HG02588 (cell line): Measurements from ENCODE around the gene BAG1.
A peak's percentile ranks its signal among the peaks of the same experiment; 100 is the strongest.

ENCODE experiments used
- ATAC-seq: cut with Tn5 transposase; IDR thresholded peaks from one replicate; pipeline ENCODE4 v1.9.1; 2021; ENCODE audit warnings: mild to moderate bottlenecking, moderate library complexity; ENCODE audit not compliant: unreplicated experiment

The BAG1 gene

DNA sequence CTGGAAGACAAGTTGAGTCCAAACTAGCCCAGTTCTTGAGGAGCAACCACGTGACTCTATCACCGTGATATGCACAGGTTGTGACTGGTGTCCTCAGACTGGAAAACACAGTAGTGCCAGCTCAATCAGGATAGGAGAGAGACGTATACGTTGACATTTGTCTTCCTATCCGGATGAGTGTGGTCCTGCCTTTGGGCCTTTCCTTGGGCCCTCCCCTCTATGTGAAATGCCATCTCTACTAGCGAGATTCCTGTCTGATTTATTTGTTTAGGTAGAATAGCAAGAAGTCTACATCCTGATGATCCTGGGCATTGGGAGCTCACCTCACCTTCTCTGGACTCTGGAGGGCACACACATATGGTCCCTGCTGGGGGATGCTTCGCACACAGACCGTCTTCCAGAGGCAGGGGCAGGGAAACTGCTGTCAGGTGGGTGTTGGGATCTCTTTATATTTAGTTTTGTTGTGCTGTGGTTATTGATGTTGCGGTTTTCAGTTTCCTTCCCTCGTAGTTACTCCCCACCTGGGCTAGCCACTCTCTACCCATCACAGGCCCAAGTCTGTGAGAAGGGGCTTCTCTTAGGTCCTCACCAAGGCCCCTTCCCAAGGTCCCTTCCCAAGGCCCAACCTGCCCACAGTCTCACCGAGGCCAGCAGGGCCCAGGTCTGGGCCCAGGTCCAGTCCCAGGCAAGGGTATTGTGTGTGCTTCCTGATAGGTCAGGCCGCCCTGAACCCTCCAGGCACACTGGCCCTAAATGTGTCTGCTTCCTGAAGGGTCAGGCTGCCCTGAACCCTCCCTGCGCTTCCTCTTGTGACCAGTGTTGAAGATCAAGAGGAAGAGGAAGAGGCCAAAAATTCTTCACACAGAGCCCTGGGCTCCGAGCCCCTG lies 43.6 kb downstream of the BAG1 start:
- no peak for ATAC-seq

DNA sequence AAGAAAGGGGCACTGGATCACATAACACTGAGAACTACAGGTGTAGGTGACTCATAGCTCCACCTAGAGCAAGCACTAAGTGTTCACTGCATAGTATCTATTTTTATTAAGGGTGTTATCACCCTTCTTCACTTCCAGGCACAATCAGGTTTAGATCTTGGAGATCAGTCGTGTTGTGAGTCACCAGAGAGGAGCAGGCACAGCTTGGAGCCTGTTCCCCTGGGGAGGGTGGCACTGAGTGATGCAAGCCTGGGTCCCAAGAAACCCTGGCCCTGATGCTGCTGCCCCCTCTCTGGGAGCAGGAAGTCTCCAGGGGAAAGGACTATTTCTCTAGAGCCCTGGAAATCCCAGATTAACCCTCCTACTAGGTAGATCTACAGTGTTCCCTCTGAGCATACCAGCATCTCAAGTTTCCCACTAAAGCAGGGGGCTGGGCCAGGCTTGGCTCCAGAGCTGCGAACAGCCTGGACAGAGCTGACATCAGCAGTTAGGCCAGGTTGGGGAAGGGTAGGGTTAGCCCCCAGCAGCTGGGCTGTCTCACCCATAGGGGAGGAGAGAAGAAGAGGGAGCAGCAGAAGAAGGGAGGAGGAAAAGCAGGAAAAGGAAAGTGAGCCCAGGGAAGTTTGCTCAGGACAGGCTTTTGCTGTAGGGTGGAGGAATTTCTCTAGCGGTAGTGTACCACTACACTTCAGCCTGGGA lies 52.7 kb downstream of the BAG1 start:
- no peak for ATAC-seq

DNA sequence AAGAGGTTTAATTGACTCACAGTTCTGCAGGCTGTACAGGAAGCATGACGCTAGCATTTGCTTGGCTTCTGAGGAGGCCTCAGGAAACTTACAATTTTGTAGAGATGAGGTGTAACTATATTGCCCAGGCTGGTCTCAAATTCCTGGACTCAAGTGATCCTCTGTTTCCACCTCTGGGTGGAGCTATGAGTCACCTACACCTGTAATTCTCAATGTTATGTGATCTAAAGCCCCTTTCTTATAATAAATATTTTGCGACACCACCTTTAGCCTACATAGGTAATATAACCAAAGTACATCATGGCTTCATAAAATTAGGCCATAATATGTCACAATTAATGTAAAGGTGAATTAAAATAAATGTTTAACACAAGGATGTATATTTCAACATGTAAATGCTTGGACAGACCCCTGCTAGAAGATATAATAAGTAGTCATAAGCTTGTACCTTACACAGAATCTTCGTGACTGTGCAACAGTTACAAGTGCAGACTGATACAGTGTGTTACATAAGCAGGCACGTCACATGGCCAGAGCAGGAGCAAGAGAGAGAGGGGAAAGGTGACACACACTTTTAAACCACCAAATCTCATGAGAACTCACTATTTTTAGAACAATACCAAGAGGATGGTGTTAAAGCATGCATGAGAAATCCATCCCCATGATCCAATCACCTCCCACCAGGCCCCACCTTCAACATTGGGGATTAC lies 54.3 kb downstream of the BAG1 start:
- ATAC-seq = no peak

DNA sequence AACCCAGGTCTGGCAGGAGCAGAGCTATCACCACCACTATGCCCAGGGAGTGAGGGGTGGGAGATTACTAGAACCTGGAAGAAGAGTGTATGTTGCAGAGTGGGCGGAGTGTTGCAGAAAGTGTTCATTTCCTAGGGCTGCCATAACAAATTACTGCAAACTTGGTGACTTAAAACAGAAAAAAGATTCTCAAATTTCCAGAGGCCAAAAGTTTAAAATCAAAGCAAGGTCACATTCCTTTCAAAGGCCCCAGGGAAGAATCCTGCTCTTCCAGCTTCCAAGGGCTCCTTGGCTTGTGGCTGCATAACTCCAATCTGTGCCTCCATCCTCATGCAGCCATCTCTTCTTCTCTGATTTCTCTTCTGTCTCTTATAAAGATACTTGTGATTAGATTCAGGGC lies 55.1 kb downstream of the BAG1 start:
- no peak for ATAC-seq

DNA sequence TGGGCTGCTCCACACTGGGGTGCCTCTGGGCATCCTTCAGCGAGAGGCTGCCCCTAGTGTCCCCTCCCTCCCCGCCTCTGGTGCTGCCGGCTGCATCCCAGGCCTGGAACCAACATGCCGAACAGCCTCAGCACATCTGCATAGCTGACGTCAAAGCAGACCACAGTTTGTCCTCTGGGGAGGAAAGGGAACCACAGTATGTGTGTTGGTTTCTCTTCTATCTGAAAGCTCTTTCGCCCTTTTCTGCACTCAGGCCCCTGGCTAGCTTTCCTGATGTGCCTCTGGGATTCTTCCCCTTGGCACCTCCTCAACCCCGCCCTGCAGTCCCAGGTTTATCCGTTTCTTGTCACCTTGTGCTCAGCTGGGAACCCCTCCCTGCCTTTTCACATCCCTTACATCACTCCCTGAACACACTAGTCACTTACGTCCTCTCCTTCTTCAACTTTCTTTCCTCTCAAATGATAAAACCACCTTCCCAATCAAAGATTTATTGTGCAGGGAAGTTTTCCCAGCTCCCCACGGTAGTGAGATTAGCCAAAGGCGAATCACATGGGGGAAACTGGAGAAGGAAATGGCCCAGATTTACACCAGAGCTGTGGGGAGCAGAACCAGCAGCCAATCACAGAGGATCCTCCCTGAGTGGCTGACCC lies 61.8 kb downstream of the BAG1 start:
- peak; percentile 99 for ATAC-seq
